GDM1 (cell line): ENCODE data around the gene NLGN1.
"Not testable (repeated sequence)": the region's sequence is repeated elsewhere in the genome, so short reads cannot be mapped to it uniquely, and the experiment has no call there.

Experiments
- DNase-seq: peaks from one replicate; lab custom pipeline; 2025; lab: John Stamatoyannopoulos, UW

Gene NLGN1

GRCh38 chr3:174220775-174221554 lies 823.4 kb downstream of the NLGN1 start:
- DNase-seq = no peak

GRCh38 chr3:174223042-174223441 lies 825.5 kb downstream of the NLGN1 start:
- DNase-seq = no peak

- DNase-seq = no peak
Measured at GRCh38 chr3:174223626-174224025, 826.1 kb downstream of the NLGN1 start.

- no peak for DNase-seq
Measured at GRCh38 chr3:174229916-174230315, 832.4 kb downstream of the NLGN1 start.

- not testable (repeated sequence) for DNase-seq
Measured at GRCh38 chr3:174232028-174232657, 834.6 kb downstream of the NLGN1 start.

- DNase-seq = no peak
Measured at GRCh38 chr3:174232658-174233429, 835.3 kb downstream of the NLGN1 start.

GRCh38 chr3:174233511-174233910 lies 836.0 kb downstream of the NLGN1 start:
- DNase-seq = no peak

GRCh38 chr3:174242311-174243041 lies 844.9 kb downstream of the NLGN1 start:
- no peak for DNase-seq

- no peak for DNase-seq
Measured at GRCh38 chr3:174243171-174243570, 845.6 kb downstream of the NLGN1 start.

- DNase-seq = no peak
Measured at GRCh38 chr3:174247687-174248152, 850.2 kb downstream of the NLGN1 start.

GRCh38 chr3:174251681-174252080 lies 854.1 kb downstream of the NLGN1 start:
- DNase-seq = no peak

- no peak for DNase-seq
Measured at GRCh38 chr3:174253196-174253823, 855.8 kb downstream of the NLGN1 start.

GRCh38 chr3:174253940-174254339 lies 856.4 kb downstream of the NLGN1 start:
- no peak for DNase-seq

GRCh38 chr3:174255454-174255853 lies 857.9 kb downstream of the NLGN1 start:
- DNase-seq = no peak

- DNase-seq = no peak
Measured at GRCh38 chr3:174266476-174266875, 868.9 kb downstream of the NLGN1 start.

- no peak for DNase-seq
Measured at GRCh38 chr3:174268061-174268460, 870.5 kb downstream of the NLGN1 start.

GRCh38 chr3:174268586-174268985 lies 871.0 kb downstream of the NLGN1 start:
- DNase-seq = no peak

GRCh38 chr3:174270841-174271240 lies 873.3 kb downstream of the NLGN1 start:
- DNase-seq = no peak

GRCh38 chr3:174275336-174275735 lies 877.8 kb downstream of the NLGN1 start:
- DNase-seq = no peak

GRCh38 chr3:174276826-174277225 lies 879.3 kb downstream of the NLGN1 start:
- DNase-seq = no peak

- DNase-seq = no peak
Measured at GRCh38 chr3:174278094-174278493, 880.5 kb downstream of the NLGN1 start.

- DNase-seq = no peak
Measured at GRCh38 chr3:174280186-174280585, 882.6 kb downstream of the NLGN1 start.
